H9 (cell line): ENCODE measurements around the gene PGM1. TPM values are rescaled to one million over a fixed set of nuclear protein-coding genes. Genes with fewer than 3 reads are reported as not detected.

ENCODE experiments used
- DNase-seq: peaks from one replicate; pipeline ENCODE4 v3.0.0-alpha.2; 2017
- H2AFZ ChIP-seq: one replicate; pipeline ENCODE4 v1.6.1; 2013; ENCODE audit warnings: mild to moderate bottlenecking, low read length, control low read depth, moderate library complexity
- H2AK5ac ChIP-seq: 2 replicates; pipeline ENCODE4 v1.6.1; 2013; ENCODE audit warnings: low read length, control low read depth, mixed read lengths; ENCODE audit not compliant: insufficient read length
- H2BK120ac ChIP-seq: one replicate; pipeline ENCODE4 v1.6.1; 2013; ENCODE audit warnings: low read depth, mild to moderate bottlenecking, low read length, control low read depth, inconsistent platforms; ENCODE audit not compliant: poor library complexity, severe bottlenecking
- H2BK12ac ChIP-seq: 2 replicates; pipeline ENCODE4 v1.6.1; 2013; ENCODE audit warnings: low read length, control low read depth, mixed read lengths, low read depth; ENCODE audit not compliant: insufficient read length
- H2BK15ac ChIP-seq: 2 replicates; pipeline ENCODE4 v1.6.1; 2013; ENCODE audit warnings: low read depth, low read length, control low read depth
- H2BK20ac ChIP-seq: one replicate; pipeline ENCODE4 v1.6.1; 2013; ENCODE audit warnings: low read depth, mild to moderate bottlenecking, low read length, control low read depth, inconsistent platforms; ENCODE audit not compliant: poor library complexity, severe bottlenecking
- H2BK5ac ChIP-seq: 2 replicates; pipeline ENCODE4 v1.6.1; 2013; ENCODE audit warnings: low read length, control low read depth, mixed read lengths; ENCODE audit not compliant: insufficient read length
- H3K14ac ChIP-seq: 2 replicates; pipeline ENCODE4 v1.6.1; 2013; ENCODE audit warnings: low read length, control low read depth; ENCODE audit not compliant: insufficient read depth
- H3K18ac ChIP-seq: 2 replicates; pipeline ENCODE4 v1.6.1; 2013; ENCODE audit warnings: low read depth, mild to moderate bottlenecking, mixed read lengths, low read length, control low read depth; ENCODE audit not compliant: insufficient read length
- H3K23ac ChIP-seq: 2 replicates; pipeline ENCODE4 v1.6.1; 2013; ENCODE audit warnings: low read length, control low read depth, mixed read lengths, low read depth; ENCODE audit not compliant: insufficient read length
- H3K23me2 ChIP-seq: 2 replicates; pipeline ENCODE4 v1.6.1; 2013; ENCODE audit warnings: low read depth, mild to moderate bottlenecking, mixed read lengths, low read length, control low read depth; ENCODE audit not compliant: insufficient read length, poor library complexity, severe bottlenecking
- H3K27ac ChIP-seq: 2 replicates; pipeline ENCODE4 v1.5.1; 2013; ENCODE audit warnings: low read length, control low read depth, mixed read lengths, low read depth; ENCODE audit not compliant: insufficient read length
- H3K27me3 ChIP-seq: 2 replicates; pipeline ENCODE4 v1.6.1; 2013; ENCODE audit warnings: low read length, control low read depth, inconsistent platforms; ENCODE audit not compliant: insufficient read depth
- H3K4ac ChIP-seq: 2 replicates; pipeline ENCODE4 v1.6.1; 2013; ENCODE audit warnings: low read depth, mild to moderate bottlenecking, control low read depth, inconsistent platforms, low read length, moderate library complexity
- H3K4me1 ChIP-seq: 2 replicates; pipeline ENCODE4 v1.6.1; 2013; ENCODE audit warnings: low read length, control low read depth, inconsistent platforms; ENCODE audit not compliant: insufficient read depth
- H3K4me2 ChIP-seq: 2 replicates; pipeline ENCODE4 v1.6.1; 2013; ENCODE audit warnings: low read length, control low read depth, mixed read lengths; ENCODE audit not compliant: insufficient read length, insufficient read depth
- H3K56ac ChIP-seq: 2 replicates; pipeline ENCODE4 v1.6.1; 2013; ENCODE audit warnings: low read depth, mild to moderate bottlenecking, mixed read lengths, low read length, control low read depth; ENCODE audit not compliant: insufficient read length
- H3K79me1 ChIP-seq: 2 replicates; pipeline ENCODE4 v1.6.1; 2013; ENCODE audit warnings: low read depth, mild to moderate bottlenecking, moderate library complexity, low read length, control low read depth, inconsistent platforms; ENCODE audit not compliant: insufficient read depth, poor library complexity, severe bottlenecking
- H3K79me2 ChIP-seq: 2 replicates; pipeline ENCODE4 v1.6.1; 2013; ENCODE audit warnings: low read length, control low read depth, inconsistent platforms; ENCODE audit not compliant: insufficient read depth
- H3K9ac ChIP-seq: 2 replicates; pipeline ENCODE4 v1.6.1; 2013; ENCODE audit warnings: low read length, control low read depth, mixed read lengths; ENCODE audit not compliant: insufficient read length; ENCODE audit errors: extremely low read depth
- H3K9me3 ChIP-seq: one replicate; pipeline ENCODE4 v1.6.1; 2013; ENCODE audit warnings: low read depth, low read length, inconsistent platforms; ENCODE audit not compliant: control insufficient read depth
- H3T11ph ChIP-seq: one replicate; pipeline ENCODE4 v1.6.1; 2013; ENCODE audit warnings: mild to moderate bottlenecking, low read length, control low read depth, inconsistent platforms
- H4K20me1 ChIP-seq: one replicate; pipeline ENCODE4 v1.6.1; 2013; ENCODE audit not compliant: control insufficient read depth, insufficient read length, insufficient read depth
- H4K5ac ChIP-seq: 2 replicates; pipeline ENCODE4 v1.6.1; 2013; ENCODE audit warnings: low read depth, mild to moderate bottlenecking, mixed read lengths, low read length, control low read depth; ENCODE audit not compliant: insufficient read length
- H4K8ac ChIP-seq: replicated peaks from 2 replicates; pipeline ENCODE4 v1.6.1; 2013; ENCODE audit warnings: low read length, control low read depth, mixed read lengths, low read depth; ENCODE audit not compliant: insufficient read length
- H4K91ac ChIP-seq: 2 replicates; pipeline ENCODE4 v1.6.1; 2013; ENCODE audit warnings: low read depth, mild to moderate bottlenecking, moderate library complexity, mixed read lengths, low read length, control low read depth; ENCODE audit not compliant: insufficient read length
- H3K27ac Mint-ChIP-seq, 3 experiments: 2 replicates in 2 of 3; 3 replicates in 1 of 3; pipeline ENCODE4 v1.8.0; 2020 to 2021; ENCODE audit warnings: mixed read lengths in 3 of 3, mild to moderate bottlenecking in 1 of 3, moderate library complexity in 1 of 3
- H3K27me3 Mint-ChIP-seq: 2 replicates; pipeline ENCODE4 v1.8.0; 2021; ENCODE audit warnings: low read depth, mild to moderate bottlenecking, moderate library complexity, mixed read lengths
- H3K36me3 Mint-ChIP-seq, 3 experiments: 2 replicates in 2 of 3; 3 replicates in 1 of 3; pipeline ENCODE4 v1.8.0; 2020 to 2021; ENCODE audit warnings: low read depth in 3 of 3, mixed read lengths in 3 of 3; ENCODE audit not compliant: insufficient read depth in 1 of 3
- H3K4me1 Mint-ChIP-seq, 2 experiments: 2 replicates each; pipeline ENCODE4 v1.8.0; 2020; ENCODE audit warnings: mixed read lengths in 2 of 2
- H3K4me3 Mint-ChIP-seq, 2 experiments: 2 replicates in 1 of 2; 3 replicates in 1 of 2; pipeline ENCODE4 v1.8.0; 2020 to 2021; ENCODE audit warnings: mild to moderate bottlenecking in 2 of 2, mixed read lengths in 2 of 2, moderate library complexity in 1 of 2
- H3K9me3 Mint-ChIP-seq, 2 experiments: 2 replicates in 1 of 2; 3 replicates in 1 of 2; pipeline ENCODE4 v1.8.0; 2020; ENCODE audit warnings: mild to moderate bottlenecking in 2 of 2, mixed read lengths in 2 of 2, moderate library complexity in 1 of 2
- WGBS: extraction: QIAGEN DNeasy Blood & Tissue Kit; methylation state at CpG from one replicate; pipeline ENCODE4 v1.1.7; 2013; ENCODE audit warnings: missing lambda C conversion rate, low lambda C conversion rate, mixed read lengths; ENCODE audit not compliant: insufficient read length; ENCODE audit errors: extremely low coverage; 5-methylcytosine and 5-hydroxymethylcytosine counted together
- total RNA-seq: library from RNA; stranded (reverse); gene quantifications from 2 replicates; pipeline ENCODE4 v1.2.1, GENCODE V29; 2021
- TF ChIP-seq, protein P1 (sequence below): fragments of 200-600 bp; sonication (generic); conservative IDR thresholded peaks from 3 replicates; pipeline ENCODE4 v1.8.0; 2021; ENCODE audit warnings: antibody characterized with exemption, mild to moderate bottlenecking

The PGM1 gene
- total RNA-seq, 1 experiment from 2014 or later = 56.4 TPM

DNA sequence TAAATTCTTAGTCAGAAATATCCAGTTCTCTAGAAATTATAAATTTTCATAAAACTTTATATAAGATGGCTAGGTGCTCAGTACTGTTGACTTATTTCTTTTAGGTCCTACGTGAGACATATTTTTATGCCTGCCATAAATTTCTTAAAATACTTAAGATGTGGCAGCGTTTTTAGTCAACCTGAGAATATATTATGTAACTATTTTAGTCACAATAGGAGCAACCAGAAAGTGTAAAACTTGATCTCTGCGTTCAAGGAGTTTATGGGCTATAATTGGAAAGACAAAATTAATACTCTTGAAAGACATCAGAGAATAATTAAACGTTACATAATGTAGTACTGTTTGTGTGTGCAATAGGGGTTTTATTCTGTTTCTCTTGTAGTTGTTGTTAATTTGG, 24.1 kb upstream of the PGM1 start:
- Histone ChIP-seq H3K56ac (no peak overlapping the region), H3K9me3 (no peaks in the 10 kb centered on the region), H4K20me1 (no peaks in the 10 kb centered on the region), H2BK20ac (no peak overlapping the region), H2BK12ac (no peak overlapping the region), H3K27me3 (no peaks in the 10 kb centered on the region), H3K18ac (no peak overlapping the region), H2AFZ (no peak overlapping the region), H4K91ac (no peak overlapping the region), H3K23me2 (no peaks in the 10 kb centered on the region), H3K79me2 (no peaks in the 10 kb centered on the region), H2BK5ac (no peak overlapping the region), H3K4ac (no peak overlapping the region), H3K27ac (no peak overlapping the region), H3K4me2 (no peak overlapping the region), H3K23ac (no peak overlapping the region), H2BK120ac (no peak overlapping the region), H3K4me1 (peaks cover 2% of the 10 kb centered on the region; the same call in 1 of the 2 replicates), H3T11ph (no peak overlapping the region), H2AK5ac (no peak overlapping the region), H2BK15ac (no peak overlapping the region), H4K5ac (no peak overlapping the region), H3K14ac (no peak overlapping the region), H3K79me1 (no peaks in the 10 kb centered on the region), H3K9ac (no peak overlapping the region), H4K8ac (no peak overlapping the region)
- no CpG with 5 or more reads among the region's 4 CpGs for WGBS
- Mint-ChIP-seq H3K9me3 (peaks cover 3 to 7% of the 10 kb centered on the region in 2 experiments; a peak in 4 of 5 replicates), H3K4me3 (no peak overlapping the region), H3K27ac (no peak overlapping the region; a peak in 1 of 7 replicates), H3K27me3 (no peaks in the 10 kb centered on the region), H3K4me1 (peaks cover 15 to 18% of the 10 kb centered on the region in 2 experiments), H3K36me3 (peaks cover 3 to 17% (median 3%) of the 10 kb centered on the region in 3 experiments; a peak in 4 of 7 replicates)
- TF ChIP-seq, protein P1, sequence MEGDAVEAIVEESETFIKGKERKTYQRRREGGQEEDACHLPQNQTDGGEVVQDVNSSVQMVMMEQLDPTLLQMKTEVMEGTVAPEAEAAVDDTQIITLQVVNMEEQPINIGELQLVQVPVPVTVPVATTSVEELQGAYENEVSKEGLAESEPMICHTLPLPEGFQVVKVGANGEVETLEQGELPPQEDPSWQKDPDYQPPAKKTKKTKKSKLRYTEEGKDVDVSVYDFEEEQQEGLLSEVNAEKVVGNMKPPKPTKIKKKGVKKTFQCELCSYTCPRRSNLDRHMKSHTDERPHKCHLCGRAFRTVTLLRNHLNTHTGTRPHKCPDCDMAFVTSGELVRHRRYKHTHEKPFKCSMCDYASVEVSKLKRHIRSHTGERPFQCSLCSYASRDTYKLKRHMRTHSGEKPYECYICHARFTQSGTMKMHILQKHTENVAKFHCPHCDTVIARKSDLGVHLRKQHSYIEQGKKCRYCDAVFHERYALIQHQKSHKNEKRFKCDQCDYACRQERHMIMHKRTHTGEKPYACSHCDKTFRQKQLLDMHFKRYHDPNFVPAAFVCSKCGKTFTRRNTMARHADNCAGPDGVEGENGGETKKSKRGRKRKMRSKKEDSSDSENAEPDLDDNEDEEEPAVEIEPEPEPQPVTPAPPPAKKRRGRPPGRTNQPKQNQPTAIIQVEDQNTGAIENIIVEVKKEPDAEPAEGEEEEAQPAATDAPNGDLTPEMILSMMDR = no peak
- DNase-seq = no peak
